WTC11 (cell line): ENCODE measurements around the gene EOLA1. TPM values are rescaled to one million over a fixed set of nuclear protein-coding genes. Genes with fewer than 3 reads are reported as not detected.

Source experiments
- ATAC-seq: fragments of 200-7000 bp; cut with Tn5 transposase; 2 replicates; pipeline ENCODE4 v1.10.0; 2021; ENCODE audit warnings: mild to moderate bottlenecking, moderate library complexity
- CTCF ChIA-PET: fragments of 300-600 bp; sonication (Branson Sonifier 250); formaldehyde crosslinking; loops from one replicate; lab custom pipeline; 2021; ENCODE audit warnings: antibody characterized with exemption; lab: Charles Lee
- POLR2A ChIA-PET: fragments of 350-600 bp; sonication (Branson Sonifier 250); formaldehyde crosslinking; loops from one replicate; lab custom pipeline; 2021; ENCODE audit warnings: antibody characterized with exemption; lab: Charles Lee
- DNase-seq: peaks from one replicate; pipeline ENCODE4 v3.0.0; 2021; ENCODE audit warnings: low spot score
- H3K27ac Mint-ChIP-seq: 2 replicates; pipeline ENCODE4 v1.8.0; 2021; ENCODE audit warnings: mixed read lengths
- H3K27me3 Mint-ChIP-seq: 2 replicates; pipeline ENCODE4 v1.8.0; 2021; ENCODE audit warnings: low read depth, mild to moderate bottlenecking, moderate library complexity, mixed read lengths
- H3K36me3 Mint-ChIP-seq: 2 replicates; pipeline ENCODE4 v1.8.0; 2021; ENCODE audit warnings: mixed read lengths
- H3K4me1 Mint-ChIP-seq: 2 replicates; pipeline ENCODE4 v1.8.0; 2022; ENCODE audit warnings: mixed read lengths
- H3K4me3 Mint-ChIP-seq: 2 replicates; pipeline ENCODE4 v1.8.0; 2021; ENCODE audit warnings: mild to moderate bottlenecking, moderate library complexity, mixed read lengths
- H3K9me3 Mint-ChIP-seq: 2 replicates; pipeline ENCODE4 v1.8.0; 2021; ENCODE audit warnings: mixed read lengths
- AFF4 ChIP-seq: sonication (generic); formaldehyde crosslinking; IDR thresholded peaks from 2 replicates; pipeline ENCODE4 v1.8.1; 2023; ENCODE audit warnings: mild to moderate bottlenecking, missing genetic modification reagents, borderline replicate concordance
- ATF6 ChIP-seq: sonication (generic); formaldehyde crosslinking; IDR thresholded peaks from 2 replicates; pipeline ENCODE4 v1.8.1; 2023; ENCODE audit warnings: mild to moderate bottlenecking, missing genetic modification reagents
- CREM ChIP-seq: sonication (generic); formaldehyde crosslinking; IDR thresholded peaks from 2 replicates; pipeline ENCODE4 v1.8.1; 2022; ENCODE audit warnings: mild to moderate bottlenecking, missing genetic modification reagents, moderate library complexity
- FOXP1 ChIP-seq: sonication (generic); formaldehyde crosslinking; IDR thresholded peaks from 2 replicates; pipeline ENCODE4 v1.8.0; 2022; ENCODE audit warnings: missing genetic modification reagents, mild to moderate bottlenecking, moderate library complexity, borderline replicate concordance
- IRF2 ChIP-seq: sonication (generic); formaldehyde crosslinking; IDR thresholded peaks from 2 replicates; pipeline ENCODE4 v1.8.0; 2022; ENCODE audit warnings: low read depth, missing genetic modification reagents, borderline replicate concordance
- NFE2L1 ChIP-seq: sonication (generic); formaldehyde crosslinking; IDR thresholded peaks from 2 replicates; pipeline ENCODE4 v1.8.1; 2023; ENCODE audit warnings: missing genetic modification reagents
- NR2C2 ChIP-seq: sonication (generic); formaldehyde crosslinking; IDR thresholded peaks from 2 replicates; pipeline ENCODE4 v1.8.0; 2022; ENCODE audit warnings: mild to moderate bottlenecking, missing genetic modification reagents
- NR3C1 ChIP-seq: sonication (generic); formaldehyde crosslinking; conservative IDR thresholded peaks from 2 replicates; pipeline ENCODE4 v1.8.1; 2023; ENCODE audit warnings: low read depth, mild to moderate bottlenecking, missing genetic modification reagents
- SP1 ChIP-seq: sonication (generic); formaldehyde crosslinking; conservative IDR thresholded peaks from 2 replicates; pipeline ENCODE4 v1.8.1; 2022; ENCODE audit warnings: missing genetic modification reagents
- TP53 ChIP-seq: sonication (generic); formaldehyde crosslinking; IDR thresholded peaks from 2 replicates; pipeline ENCODE4 v1.8.1; 2023; ENCODE audit warnings: mild to moderate bottlenecking, missing genetic modification reagents
- USF1 ChIP-seq: sonication (generic); formaldehyde crosslinking; IDR thresholded peaks from 2 replicates; pipeline ENCODE4 v1.8.0; 2022; ENCODE audit warnings: mild to moderate bottlenecking, missing genetic modification reagents
- ZNF396 ChIP-seq: fragments of 250-450 bp; sonication (Bioruptor Pico); IDR thresholded peaks from 2 replicates; pipeline ENCODE4 v1.8.0; 2021; ENCODE audit warnings: mild to moderate bottlenecking, moderate library complexity, borderline replicate concordance
- ZNF512 ChIP-seq: sonication (generic); formaldehyde crosslinking; IDR thresholded peaks from 2 replicates; pipeline ENCODE4 v1.8.1; 2022; ENCODE audit warnings: missing genetic modification reagents, borderline replicate concordance
- ZSCAN18 ChIP-seq: fragments of 250-450 bp; sonication (Bioruptor Pico); IDR thresholded peaks from 2 replicates; pipeline ENCODE4 v2.1.2; 2022; ENCODE audit warnings: mild to moderate bottlenecking, moderate library complexity
- total RNA-seq: library from RNA; stranded (reverse); gene quantifications from 3 replicates; pipeline ENCODE4 v1.2.3, GENCODE V29; 2021
- TF ChIP-seq, protein P1 (sequence below): sonication (generic); formaldehyde crosslinking; IDR thresholded peaks from 2 replicates; pipeline ENCODE4 v1.8.0; 2023; ENCODE audit warnings: mild to moderate bottlenecking, missing genetic modification reagents
- TF ChIP-seq, protein P2 (sequence below): fragments of 200-600 bp; IDR thresholded peaks from 2 replicates; pipeline ENCODE4 v1.8.0; 2022; ENCODE audit warnings: antibody characterized with exemption
- TF ChIP-seq, protein P3 (sequence below): fragments of 250-450 bp; sonication (Bioruptor Pico); IDR thresholded peaks from 2 replicates; pipeline ENCODE4 v1.8.0; 2021; ENCODE audit warnings: mild to moderate bottlenecking
- TF ChIP-seq, protein P4 (sequence below): fragments of 250-450 bp; sonication (Bioruptor Pico); IDR thresholded peaks from 2 replicates; pipeline ENCODE4 v1.9.0; 2021; ENCODE audit warnings: mild to moderate bottlenecking

Gene EOLA1
- total RNA-seq, 1 experiment from 2014 or later, result 5.4 TPM

DNA sequence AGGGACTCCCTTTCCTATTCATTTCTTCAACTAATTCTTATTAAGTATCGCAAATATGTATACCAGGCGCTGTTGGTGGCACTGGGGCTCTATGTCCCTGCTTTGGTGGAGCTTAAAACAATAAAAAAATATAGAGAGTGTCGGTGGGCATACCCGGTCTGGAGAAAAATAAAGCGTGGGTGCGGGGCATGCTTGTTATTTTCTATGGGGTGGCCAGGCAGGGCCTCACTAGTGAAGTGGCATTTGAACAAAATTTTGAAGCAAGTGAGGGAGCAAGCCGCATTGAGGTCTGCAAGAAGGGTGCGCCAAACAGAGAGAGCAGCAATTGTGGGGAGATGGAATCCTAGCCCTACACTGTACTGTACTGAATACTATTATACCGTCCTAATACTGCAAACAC, 35.1 kb upstream of the EOLA1 start:
- DNase-seq (no peak), ATAC-seq (no peak)
- no peaks in the 10 kb centered on the region for H3K9me3 Mint-ChIP-seq
- no peaks in the 10 kb centered on the region for H3K36me3 Mint-ChIP-seq
- TF ChIP-seq, protein P1, sequence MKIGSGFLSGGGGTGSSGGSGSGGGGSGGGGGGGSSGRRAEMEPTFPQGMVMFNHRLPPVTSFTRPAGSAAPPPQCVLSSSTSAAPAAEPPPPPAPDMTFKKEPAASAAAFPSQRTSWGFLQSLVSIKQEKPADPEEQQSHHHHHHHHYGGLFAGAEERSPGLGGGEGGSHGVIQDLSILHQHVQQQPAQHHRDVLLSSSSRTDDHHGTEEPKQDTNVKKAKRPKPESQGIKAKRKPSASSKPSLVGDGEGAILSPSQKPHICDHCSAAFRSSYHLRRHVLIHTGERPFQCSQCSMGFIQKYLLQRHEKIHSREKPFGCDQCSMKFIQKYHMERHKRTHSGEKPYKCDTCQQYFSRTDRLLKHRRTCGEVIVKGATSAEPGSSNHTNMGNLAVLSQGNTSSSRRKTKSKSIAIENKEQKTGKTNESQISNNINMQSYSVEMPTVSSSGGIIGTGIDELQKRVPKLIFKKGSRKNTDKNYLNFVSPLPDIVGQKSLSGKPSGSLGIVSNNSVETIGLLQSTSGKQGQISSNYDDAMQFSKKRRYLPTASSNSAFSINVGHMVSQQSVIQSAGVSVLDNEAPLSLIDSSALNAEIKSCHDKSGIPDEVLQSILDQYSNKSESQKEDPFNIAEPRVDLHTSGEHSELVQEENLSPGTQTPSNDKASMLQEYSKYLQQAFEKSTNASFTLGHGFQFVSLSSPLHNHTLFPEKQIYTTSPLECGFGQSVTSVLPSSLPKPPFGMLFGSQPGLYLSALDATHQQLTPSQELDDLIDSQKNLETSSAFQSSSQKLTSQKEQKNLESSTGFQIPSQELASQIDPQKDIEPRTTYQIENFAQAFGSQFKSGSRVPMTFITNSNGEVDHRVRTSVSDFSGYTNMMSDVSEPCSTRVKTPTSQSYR (CRISPR knock-in tag), result no peak
- no peak for TF ChIP-seq ATF6 (CRISPR knock-in tag)
- no peak for TF ChIP-seq IRF2 (CRISPR knock-in tag)
- no peak for TF ChIP-seq ZNF512 (CRISPR knock-in tag)
- TF ChIP-seq USF1 (CRISPR knock-in tag), result no peak
- no peak for TF ChIP-seq TP53 (CRISPR knock-in tag)
- TF ChIP-seq SP1 (CRISPR knock-in tag), result no peak
- TF ChIP-seq NFE2L1 (CRISPR knock-in tag), result no peak
- TF ChIP-seq NR3C1 (CRISPR knock-in tag), result no peak
- TF ChIP-seq, protein P2, sequence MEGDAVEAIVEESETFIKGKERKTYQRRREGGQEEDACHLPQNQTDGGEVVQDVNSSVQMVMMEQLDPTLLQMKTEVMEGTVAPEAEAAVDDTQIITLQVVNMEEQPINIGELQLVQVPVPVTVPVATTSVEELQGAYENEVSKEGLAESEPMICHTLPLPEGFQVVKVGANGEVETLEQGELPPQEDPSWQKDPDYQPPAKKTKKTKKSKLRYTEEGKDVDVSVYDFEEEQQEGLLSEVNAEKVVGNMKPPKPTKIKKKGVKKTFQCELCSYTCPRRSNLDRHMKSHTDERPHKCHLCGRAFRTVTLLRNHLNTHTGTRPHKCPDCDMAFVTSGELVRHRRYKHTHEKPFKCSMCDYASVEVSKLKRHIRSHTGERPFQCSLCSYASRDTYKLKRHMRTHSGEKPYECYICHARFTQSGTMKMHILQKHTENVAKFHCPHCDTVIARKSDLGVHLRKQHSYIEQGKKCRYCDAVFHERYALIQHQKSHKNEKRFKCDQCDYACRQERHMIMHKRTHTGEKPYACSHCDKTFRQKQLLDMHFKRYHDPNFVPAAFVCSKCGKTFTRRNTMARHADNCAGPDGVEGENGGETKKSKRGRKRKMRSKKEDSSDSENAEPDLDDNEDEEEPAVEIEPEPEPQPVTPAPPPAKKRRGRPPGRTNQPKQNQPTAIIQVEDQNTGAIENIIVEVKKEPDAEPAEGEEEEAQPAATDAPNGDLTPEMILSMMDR, result no peak
- H3K4me3 Mint-ChIP-seq, result peak overlapping the region; percentile 72
- ChIA-PET POLR2A (interaction anchor here (1.0 kb wide), 2 partner anchors 34 to 261 kb away, joined by 3 to 4 read pairs; no protein-coding TSS in a partner anchor), CTCF (interaction anchor here (1.0 to 1.3 kb wide), 2 partner anchors 18 to 35 kb away, joined by 4 to 6 read pairs; no protein-coding TSS in a partner anchor)
- H3K27ac Mint-ChIP-seq, result no peak overlapping the region
- H3K4me1 Mint-ChIP-seq, result peaks cover 13% of the 10 kb centered on the region
- peaks cover 33% of the 10 kb centered on the region for H3K27me3 Mint-ChIP-seq

DNA sequence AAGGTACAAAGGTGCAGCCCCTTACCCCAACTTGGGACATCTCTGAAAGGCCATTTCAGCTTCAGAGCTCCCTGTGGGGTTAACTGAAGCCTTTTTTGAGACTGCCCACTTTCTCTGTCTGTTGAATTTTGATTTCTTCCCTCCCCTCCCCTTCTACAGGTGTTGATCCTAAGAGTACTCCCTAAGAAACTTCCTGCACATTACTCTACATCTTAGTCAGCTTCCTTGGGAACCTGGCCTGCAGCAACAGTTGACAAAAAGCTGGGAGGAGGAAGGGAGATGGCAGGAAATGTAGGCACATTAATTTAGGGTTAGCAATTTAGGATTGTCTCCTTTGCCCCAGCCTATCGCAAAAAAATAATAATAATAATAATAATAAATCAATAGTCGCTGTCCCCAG, 34.5 kb upstream of the EOLA1 start:
- H3K4me1 Mint-ChIP-seq, result peaks cover 13% of the 10 kb centered on the region
- POLR2A ChIA-PET, result interaction anchor here (0.6 kb wide), 1 partner anchor 276 kb away, joined by 3 read pairs; no protein-coding TSS in a partner anchor
- no peak for DNase-seq
- ATAC-seq, result no peak
- CTCF ChIA-PET, result no interaction called here
- peaks cover 33% of the 10 kb centered on the region for H3K27me3 Mint-ChIP-seq
- H3K27ac Mint-ChIP-seq, result no peak overlapping the region
- no peaks in the 10 kb centered on the region for H3K36me3 Mint-ChIP-seq
- no peaks in the 10 kb centered on the region for H3K9me3 Mint-ChIP-seq
- no peak overlapping the region for H3K4me3 Mint-ChIP-seq
- TF ChIP-seq, protein P3, sequence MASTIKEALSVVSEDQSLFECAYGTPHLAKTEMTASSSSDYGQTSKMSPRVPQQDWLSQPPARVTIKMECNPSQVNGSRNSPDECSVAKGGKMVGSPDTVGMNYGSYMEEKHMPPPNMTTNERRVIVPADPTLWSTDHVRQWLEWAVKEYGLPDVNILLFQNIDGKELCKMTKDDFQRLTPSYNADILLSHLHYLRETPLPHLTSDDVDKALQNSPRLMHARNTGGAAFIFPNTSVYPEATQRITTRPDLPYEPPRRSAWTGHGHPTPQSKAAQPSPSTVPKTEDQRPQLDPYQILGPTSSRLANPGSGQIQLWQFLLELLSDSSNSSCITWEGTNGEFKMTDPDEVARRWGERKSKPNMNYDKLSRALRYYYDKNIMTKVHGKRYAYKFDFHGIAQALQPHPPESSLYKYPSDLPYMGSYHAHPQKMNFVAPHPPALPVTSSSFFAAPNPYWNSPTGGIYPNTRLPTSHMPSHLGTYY (CRISPR knock-in tag), result no peak
- no peak for TF ChIP-seq ZSCAN18
- TF ChIP-seq NR3C1 (CRISPR knock-in tag), result no peak
- no peak for TF ChIP-seq NR2C2 (CRISPR knock-in tag)
- TF ChIP-seq AFF4 (CRISPR knock-in tag), result no peak
- TF ChIP-seq, protein P4, sequence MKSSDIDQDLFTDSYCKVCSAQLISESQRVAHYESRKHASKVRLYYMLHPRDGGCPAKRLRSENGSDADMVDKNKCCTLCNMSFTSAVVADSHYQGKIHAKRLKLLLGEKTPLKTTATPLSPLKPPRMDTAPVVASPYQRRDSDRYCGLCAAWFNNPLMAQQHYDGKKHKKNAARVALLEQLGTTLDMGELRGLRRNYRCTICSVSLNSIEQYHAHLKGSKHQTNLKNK, result no peak
- TF ChIP-seq ZNF396 (CRISPR knock-in tag), result no peak
- no peak for TF ChIP-seq CREM (CRISPR knock-in tag)
- TF ChIP-seq FOXP1, result no peak
